22Rv1 (cell line): ENCODE measurements around the gene WIPF3.

ENCODE experiments used
- ZFX ChIP-seq: fragments of 450-650 bp; IDR thresholded peaks from 2 replicates; pipeline ENCODE4 v1.6.1; 2017; ENCODE audit warnings: antibody characterized with exemption, borderline replicate concordance
- TF ChIP-seq, protein P1 (sequence below): fragments of 450-650 bp; IDR thresholded peaks from 2 replicates; pipeline ENCODE4 v1.5.1; 2017; ENCODE audit warnings: mild to moderate bottlenecking

DNA sequence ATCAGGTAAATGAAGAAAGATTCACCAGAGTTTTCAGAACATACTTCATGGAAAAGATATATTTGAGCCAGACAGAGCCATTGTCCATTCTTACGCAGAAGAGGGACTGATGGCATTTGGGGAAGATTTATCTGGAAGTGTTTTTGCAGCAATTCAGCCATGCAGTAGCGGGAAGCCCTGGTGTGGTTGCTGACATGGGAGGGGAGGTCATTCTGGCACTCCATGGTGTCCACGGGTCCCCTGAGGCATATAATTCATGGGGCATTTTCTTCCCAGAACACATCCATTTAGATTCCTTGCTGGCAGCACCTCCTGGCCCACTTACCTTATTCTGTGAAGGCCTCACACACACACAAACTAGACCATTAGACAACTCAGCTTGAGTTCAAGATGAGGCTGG lies 55.6 kb downstream of the WIPF3 start:
- TF ChIP-seq, protein P1, sequence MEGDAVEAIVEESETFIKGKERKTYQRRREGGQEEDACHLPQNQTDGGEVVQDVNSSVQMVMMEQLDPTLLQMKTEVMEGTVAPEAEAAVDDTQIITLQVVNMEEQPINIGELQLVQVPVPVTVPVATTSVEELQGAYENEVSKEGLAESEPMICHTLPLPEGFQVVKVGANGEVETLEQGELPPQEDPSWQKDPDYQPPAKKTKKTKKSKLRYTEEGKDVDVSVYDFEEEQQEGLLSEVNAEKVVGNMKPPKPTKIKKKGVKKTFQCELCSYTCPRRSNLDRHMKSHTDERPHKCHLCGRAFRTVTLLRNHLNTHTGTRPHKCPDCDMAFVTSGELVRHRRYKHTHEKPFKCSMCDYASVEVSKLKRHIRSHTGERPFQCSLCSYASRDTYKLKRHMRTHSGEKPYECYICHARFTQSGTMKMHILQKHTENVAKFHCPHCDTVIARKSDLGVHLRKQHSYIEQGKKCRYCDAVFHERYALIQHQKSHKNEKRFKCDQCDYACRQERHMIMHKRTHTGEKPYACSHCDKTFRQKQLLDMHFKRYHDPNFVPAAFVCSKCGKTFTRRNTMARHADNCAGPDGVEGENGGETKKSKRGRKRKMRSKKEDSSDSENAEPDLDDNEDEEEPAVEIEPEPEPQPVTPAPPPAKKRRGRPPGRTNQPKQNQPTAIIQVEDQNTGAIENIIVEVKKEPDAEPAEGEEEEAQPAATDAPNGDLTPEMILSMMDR, result no peak
- no peak for TF ChIP-seq ZFX
